Amniotic epithelial cell (primary cell): ENCODE measurements around the gene UGT1A5.

ENCODE experiments used
- DNase-seq: peaks from one replicate; pipeline ENCODE4 v3.0.0-alpha.2; 2010; ENCODE audit warnings: low read depth

The UGT1A5 gene

GRCh38 chr2:233712611-233713261 lies at the start of gene UGT1A5:
UGT1A5 (plus strand) TSS chr2:233712907; CDS start chr2:233712992, 85 bp downstream.
- DNase-seq = no peak

- DNase-seq = no peak
Measured at GRCh38 chr2:233663911-233664310, 48.8 kb upstream of the UGT1A5 start.

GRCh38 chr2:233668605-233669260 lies 44.0 kb upstream of the UGT1A5 start:
- DNase-seq = no peak

GRCh38 chr2:233671290-233672161 lies 41.2 kb upstream of the UGT1A5 start, which contains the start of gene UGT1A9:
UGT1A9 (plus strand) TSS chr2:233671898; CDS start chr2:233671935, 37 bp downstream.
- no peak for DNase-seq

GRCh38 chr2:233672886-233673285 lies 39.8 kb upstream of the UGT1A5 start:
- DNase-seq = no peak

- DNase-seq = no peak
Measured at GRCh38 chr2:233673896-233674295, 38.8 kb upstream of the UGT1A5 start.

- no peak for DNase-seq
Measured at GRCh38 chr2:233674314-233674713, 38.4 kb upstream of the UGT1A5 start.

- DNase-seq = no peak
Measured at GRCh38 chr2:233674995-233675394, 37.7 kb upstream of the UGT1A5 start.

GRCh38 chr2:233676046-233676445 lies 36.7 kb upstream of the UGT1A5 start:
- DNase-seq = no peak

GRCh38 chr2:233679196-233679595 lies 33.5 kb upstream of the UGT1A5 start:
- no peak for DNase-seq

GRCh38 chr2:233680361-233681045 lies 32.2 kb upstream of the UGT1A5 start:
- DNase-seq = no peak

- DNase-seq = no peak
Measured at GRCh38 chr2:233681521-233682099, 31.1 kb upstream of the UGT1A5 start, which contains the start of gene UGT1A7. UGT1A7 (plus strand) TSS chr2:233681901; CDS start chr2:233681938, 37 bp downstream.

- no peak for DNase-seq
Measured at GRCh38 chr2:233684640-233685039, 28.1 kb upstream of the UGT1A5 start.

GRCh38 chr2:233686928-233687327 lies 25.8 kb upstream of the UGT1A5 start:
- DNase-seq = no peak

GRCh38 chr2:233688341-233688740 lies 24.4 kb upstream of the UGT1A5 start:
- no peak for DNase-seq

GRCh38 chr2:233689031-233689430 lies 23.7 kb upstream of the UGT1A5 start:
- no peak for DNase-seq

- DNase-seq = no peak
Measured at GRCh38 chr2:233689501-233689900, 23.2 kb upstream of the UGT1A5 start.

- DNase-seq = no peak
Measured at GRCh38 chr2:233690444-233690843, 22.3 kb upstream of the UGT1A5 start.

GRCh38 chr2:233691443-233692433 lies 21.0 kb upstream of the UGT1A5 start:
- DNase-seq = no peak

- no peak for DNase-seq
Measured at GRCh38 chr2:233692648-233693047, 20.1 kb upstream of the UGT1A5 start, which contains the start of gene UGT1A6. UGT1A6 (plus strand) TSS chr2:233692890; CDS start chr2:233693005, 115 bp downstream.
